Body of pancreas (tissue), 4 donors: ENCODE data around the gene C5orf24.

ENCODE experiments used
- POLR2A ChIP-seq, 3 donors: fragments of 450-650 bp; IDR thresholded peaks; one replicate each; pipeline ENCODE4 v1.6.1; 2016; ENCODE audit warnings: antibody characterized with exemption in 3 of 3, mild to moderate bottlenecking in 2 of 3
- TF ChIP-seq, protein P1 (sequence below), 7 experiments: fragments of 450-650 bp in 4 of 7; fragments of 200-600 bp in 3 of 7; sonication (generic) in 3 of 7; IDR thresholded peaks; one replicate each; pipeline ENCODE4 v1.5.1; 2016 to 2019; ENCODE audit warnings: antibody characterized with exemption in 7 of 7

DNA sequence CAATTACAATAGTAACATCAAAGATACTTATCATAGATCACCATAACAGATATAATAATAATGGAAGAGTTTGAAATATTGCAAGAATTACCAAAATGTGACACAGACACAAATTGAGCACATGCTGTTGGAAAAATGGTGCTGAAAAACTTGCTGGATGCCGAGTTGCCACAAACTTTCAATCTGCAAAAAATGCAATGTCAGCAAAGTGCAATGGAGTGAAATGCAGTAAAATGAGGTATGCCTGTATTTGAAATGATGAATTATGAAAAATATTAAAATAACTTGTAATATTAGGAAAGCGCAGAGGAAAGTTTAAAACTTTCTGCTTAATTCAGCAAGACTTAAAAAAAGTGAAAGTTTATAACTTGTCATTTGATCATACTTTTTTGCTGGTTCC, 47.2 kb downstream of the C5orf24 start:
- TF ChIP-seq, protein P1, sequence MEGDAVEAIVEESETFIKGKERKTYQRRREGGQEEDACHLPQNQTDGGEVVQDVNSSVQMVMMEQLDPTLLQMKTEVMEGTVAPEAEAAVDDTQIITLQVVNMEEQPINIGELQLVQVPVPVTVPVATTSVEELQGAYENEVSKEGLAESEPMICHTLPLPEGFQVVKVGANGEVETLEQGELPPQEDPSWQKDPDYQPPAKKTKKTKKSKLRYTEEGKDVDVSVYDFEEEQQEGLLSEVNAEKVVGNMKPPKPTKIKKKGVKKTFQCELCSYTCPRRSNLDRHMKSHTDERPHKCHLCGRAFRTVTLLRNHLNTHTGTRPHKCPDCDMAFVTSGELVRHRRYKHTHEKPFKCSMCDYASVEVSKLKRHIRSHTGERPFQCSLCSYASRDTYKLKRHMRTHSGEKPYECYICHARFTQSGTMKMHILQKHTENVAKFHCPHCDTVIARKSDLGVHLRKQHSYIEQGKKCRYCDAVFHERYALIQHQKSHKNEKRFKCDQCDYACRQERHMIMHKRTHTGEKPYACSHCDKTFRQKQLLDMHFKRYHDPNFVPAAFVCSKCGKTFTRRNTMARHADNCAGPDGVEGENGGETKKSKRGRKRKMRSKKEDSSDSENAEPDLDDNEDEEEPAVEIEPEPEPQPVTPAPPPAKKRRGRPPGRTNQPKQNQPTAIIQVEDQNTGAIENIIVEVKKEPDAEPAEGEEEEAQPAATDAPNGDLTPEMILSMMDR (IDR thresholded peaks at IDR 0.05) = no peak
- TF ChIP-seq POLR2A (IDR thresholded peaks at IDR 0.05) = no peak
